RCC 7860 (cell line): ENCODE results near the gene MYO5A.

Experiments
- DNase-seq: peaks from one replicate; pipeline ENCODE4 v3.0.0-alpha.2; 2015; ENCODE audit warnings: low spot score
- FAIRE-seq: peaks from 2 replicates; lab custom pipeline; 2012; peaks lifted over from hg19 to GRCh38; lab: Jason Lieb, UNC

Gene MYO5A

DNA sequence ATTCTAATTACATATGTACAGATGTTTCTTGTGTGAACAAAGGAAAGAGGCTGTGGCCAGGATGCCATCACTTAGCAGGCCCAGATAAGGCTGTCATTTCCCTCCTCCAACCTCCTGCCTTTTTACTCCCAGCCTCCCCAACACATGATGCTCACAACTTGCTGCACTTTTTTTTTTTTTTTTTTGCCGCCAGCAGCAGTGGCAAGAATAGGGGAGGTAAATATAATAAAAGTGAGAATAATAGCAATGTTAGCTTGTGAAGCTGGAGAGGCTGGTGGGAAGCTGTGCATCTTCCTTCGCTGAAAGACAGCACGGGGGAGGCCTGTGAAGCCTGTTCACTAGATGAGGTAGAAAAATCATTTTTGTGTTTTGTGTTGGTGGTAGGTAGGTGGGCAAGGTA, 190.6 kb downstream of the MYO5A start:
- no peak for DNase-seq
- no peak for FAIRE-seq

DNA sequence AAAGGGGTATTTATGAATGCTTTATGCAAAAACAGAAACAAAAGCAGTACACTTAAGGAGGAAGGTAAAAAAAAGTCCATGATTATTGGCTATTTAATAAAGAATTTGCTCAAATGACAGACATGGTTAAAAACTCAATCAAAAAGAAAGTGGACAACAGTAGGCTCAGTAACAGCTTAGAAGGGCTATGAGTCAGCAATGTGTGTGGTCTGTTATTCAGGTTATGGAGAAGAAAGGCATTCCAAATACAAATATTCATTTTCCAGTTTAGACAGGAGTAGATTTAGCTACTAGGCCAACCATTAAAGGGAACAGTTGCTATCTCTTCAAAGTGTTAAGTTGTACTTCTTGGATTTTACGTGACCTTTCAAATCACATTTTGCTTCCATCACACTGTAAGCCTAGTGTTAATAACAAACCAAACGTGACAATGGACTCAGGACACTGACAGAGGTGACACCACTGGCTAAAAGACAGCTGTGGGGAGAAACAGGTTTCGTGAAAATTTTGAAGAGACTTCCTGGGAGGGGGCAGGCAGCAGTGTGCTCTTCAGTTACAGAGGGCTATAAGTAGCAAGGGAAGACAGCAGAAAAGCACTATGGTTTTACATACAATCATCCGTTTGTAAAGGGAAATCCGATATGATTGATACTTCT, 191.4 kb downstream of the MYO5A start:
- FAIRE-seq (peak; percentile 85), DNase-seq (peak; percentile 53)

DNA sequence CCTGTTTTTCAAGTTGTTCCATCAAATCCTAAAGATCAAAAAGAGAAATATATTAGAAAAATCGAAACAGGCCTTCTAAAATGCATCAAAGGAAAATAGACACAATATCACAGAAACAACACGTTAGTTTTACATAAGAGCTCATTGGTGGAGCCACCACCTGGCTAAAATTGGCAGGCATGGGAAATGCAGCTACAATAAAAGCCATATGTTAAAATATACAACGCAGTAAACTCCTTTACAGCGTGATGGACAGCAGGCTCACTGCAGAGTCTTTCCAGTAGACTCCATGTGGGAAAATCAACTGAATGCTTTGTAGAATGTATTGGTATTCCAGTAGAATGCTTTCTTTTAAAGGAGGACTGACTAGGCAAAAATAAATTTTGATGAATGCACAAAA, 192.2 kb downstream of the MYO5A start:
- DNase-seq (no peak), FAIRE-seq (no peak)

DNA sequence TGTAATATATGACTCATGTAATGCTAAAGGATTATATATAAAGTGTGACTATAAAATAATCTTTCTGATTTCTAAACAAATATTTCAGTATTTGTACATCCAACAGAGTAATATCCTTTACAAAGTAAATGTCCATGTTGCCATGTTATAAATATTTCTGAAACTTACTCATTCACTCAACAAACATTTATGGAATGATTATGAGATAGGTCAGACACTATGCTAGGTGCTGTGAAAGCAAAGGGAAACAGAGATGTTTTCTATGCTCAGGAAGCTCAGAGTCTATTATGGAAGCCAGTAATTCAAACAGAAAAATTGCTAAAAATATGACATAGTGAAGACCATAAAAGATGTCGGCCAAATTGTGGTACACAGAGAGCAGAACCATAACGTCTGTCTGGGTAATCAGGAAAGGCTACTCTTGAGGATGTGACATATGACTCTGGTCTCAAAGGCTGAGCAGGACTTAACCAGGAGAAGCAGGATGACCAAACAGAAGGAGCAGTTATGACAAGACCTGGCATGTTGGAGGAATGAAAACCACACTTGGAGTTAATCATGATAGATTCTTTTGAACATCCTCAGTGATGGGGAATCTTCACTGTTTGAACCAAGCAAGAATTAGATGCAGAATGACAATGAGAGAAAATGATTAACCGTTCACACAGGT, 194.1 kb downstream of the MYO5A start:
- peak; percentile 14 for DNase-seq
- FAIRE-seq = no peak

DNA sequence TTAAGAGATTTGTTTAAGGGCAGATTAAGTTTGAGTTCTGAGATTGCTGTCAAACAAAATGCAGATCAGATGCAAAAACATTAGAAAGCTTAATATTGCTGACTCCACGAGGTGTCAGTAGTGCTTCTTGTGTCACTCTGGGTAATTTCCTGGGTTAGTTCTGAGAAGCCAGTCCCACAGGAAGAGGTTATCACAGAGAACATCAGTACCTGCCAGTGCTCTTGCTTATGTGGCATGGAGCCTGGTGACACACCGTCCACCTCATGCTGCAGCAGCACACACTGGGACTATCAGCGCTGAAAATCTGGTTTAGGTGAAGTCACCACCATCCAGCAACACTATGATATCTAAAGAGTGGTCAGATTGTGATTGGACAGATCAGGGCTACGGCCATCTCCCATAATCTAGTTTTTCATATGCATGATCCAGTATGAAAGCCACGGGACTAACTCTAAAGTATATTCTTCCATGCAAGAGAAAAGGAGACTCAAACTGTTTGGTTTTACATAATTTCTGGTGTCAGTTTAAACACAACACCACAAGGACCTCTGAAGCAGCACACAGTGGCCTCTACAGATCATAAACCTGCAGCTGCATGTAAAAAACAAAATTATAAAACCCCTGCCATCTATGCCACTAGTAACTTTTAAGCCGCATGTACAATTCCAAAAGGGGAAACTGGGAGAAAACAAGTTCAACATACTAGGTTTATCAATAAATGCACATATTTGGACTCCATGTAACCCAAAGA, 197.0 kb downstream of the MYO5A start:
- FAIRE-seq (no peak), DNase-seq (peak; percentile 75)

DNA sequence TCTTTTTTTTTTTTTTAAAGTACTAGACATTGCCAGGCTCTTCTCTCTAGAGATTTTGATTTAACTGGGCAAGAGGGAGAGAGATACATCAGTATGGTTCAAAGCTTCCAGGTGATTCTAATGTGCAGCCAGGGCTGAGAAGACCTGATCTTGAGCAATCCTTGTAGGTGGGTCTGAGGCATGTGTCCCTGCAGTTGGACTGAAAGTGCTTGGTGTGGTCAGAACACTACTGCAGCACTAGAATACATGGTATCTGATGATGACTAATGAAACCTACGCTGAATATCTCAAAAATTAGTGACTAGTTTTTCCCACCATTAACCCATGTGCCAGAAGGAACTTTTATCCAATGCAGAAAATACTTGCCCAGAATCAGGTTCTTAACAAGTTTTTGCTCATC, 198.7 kb downstream of the MYO5A start:
- FAIRE-seq (no peak), DNase-seq (no peak)

DNA sequence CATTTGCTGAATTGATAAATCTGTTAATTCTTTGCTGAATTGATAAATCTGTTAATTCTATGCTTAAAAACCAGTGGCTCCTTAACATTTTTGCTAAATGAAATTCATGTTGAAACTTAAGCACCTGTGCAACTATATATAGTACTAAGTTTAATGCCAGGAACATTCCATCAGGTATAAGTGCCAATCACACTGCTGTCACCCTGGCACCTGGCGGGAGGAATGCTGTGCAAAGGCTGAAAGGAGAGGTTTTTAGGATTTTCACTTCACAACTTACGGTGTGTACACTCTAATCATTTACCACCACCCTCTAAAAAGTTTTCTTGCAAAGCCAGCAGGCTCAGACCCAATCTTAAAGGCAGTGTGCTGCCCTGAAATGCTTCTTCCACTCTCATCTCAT, 199.5 kb downstream of the MYO5A start:
- no peak for FAIRE-seq

DNA sequence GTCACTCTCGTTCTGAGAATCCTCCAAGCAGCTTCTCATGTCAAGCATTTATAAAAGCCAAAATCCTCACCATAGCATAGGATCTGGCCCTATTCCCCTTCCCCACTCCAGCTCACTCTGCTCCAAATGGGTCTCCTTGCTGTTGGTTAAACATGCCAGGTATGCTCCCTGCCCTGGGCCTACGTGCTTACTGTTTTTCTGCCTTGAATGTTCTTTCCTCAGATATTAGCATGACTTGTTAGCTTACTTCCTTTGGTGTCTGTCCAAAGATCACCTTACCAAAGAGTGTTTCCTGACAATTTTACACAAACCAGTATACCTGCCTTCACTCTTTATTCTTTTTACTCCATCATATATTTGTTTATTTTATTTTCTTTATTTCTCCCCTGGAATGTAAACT, 200.0 kb downstream of the MYO5A start:
- FAIRE-seq (no peak), DNase-seq (no peak)

More for the DNA sequence above, 199.5 kb downstream of the MYO5A start:
- no peak for DNase-seq

DNA sequence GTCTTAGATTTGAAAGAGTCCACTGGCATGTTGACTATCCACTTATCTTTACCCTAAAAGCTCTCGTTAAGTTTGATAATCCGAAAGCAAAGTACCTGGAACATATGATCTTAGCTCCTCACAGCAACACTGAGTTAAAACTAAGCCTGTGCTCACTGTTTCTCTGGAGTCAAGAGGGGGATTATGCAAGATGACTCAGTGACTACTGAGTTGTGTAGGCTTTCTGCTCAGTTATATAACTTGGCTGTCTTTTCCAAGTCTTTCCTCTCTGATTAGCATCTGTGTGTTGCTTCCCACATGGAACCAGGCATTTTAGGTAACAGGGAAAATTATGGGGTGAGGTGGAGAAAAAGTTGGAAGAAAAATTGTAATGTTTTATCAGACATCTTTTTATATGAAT, 201.9 kb downstream of the MYO5A start:
- FAIRE-seq (no peak), DNase-seq (no peak)

DNA sequence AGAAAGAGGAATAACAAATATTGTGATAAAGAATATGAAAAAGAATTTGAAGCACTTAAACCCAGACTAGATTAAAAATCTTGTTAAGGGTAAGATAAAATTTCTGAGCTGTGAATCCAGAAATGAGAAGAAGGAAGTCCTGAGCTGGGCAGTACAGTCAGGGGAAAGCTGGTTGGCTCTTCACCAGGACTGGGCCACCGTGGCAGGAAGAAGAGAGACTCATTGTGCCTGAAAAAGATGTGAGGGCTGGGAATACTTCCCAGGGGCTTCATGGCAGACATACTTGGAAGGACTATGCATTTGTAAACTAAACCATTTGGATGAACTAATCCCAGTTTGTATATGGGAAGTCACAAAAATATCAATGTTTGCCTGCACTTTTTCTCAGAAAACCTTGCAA, 204.6 kb downstream of the MYO5A start:
- FAIRE-seq (no peak), DNase-seq (no peak)

DNA sequence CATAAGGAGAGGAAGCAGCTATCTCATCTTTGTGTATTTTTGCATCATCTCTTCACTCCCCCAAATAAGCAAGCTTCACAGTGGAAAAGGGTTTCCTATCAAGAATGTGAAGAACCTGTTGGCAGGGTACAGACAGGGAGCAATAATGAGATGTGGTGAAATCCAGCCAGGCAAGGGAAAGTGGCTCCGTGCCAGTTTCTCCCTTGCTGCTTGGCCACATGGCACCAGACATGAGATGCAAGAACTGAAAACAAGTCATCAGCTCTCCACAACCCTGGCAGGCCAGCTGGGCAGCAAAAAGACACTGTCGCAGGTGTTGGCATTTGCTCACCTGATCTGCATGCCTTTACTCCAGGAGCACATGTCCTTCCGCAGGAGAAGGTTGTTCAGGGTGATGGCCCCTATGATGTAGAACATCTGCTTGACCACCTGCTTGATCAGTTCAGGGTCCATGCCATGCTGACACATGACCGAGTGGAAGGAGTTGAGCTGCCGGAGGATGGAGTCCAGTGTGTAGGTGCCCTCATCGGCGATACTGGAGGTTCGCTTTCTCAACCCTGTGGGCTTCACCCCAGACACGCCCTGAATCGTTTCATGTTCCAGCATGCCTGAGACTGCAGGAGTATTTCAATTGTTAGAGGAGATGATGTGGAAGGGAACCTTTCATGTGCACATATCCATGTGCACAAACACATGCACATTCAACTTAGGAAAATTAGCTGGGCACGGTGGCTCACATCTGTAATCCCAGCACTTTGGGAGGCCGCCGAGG, 209.8 kb downstream of the MYO5A start:
- no peak for FAIRE-seq

DNA sequence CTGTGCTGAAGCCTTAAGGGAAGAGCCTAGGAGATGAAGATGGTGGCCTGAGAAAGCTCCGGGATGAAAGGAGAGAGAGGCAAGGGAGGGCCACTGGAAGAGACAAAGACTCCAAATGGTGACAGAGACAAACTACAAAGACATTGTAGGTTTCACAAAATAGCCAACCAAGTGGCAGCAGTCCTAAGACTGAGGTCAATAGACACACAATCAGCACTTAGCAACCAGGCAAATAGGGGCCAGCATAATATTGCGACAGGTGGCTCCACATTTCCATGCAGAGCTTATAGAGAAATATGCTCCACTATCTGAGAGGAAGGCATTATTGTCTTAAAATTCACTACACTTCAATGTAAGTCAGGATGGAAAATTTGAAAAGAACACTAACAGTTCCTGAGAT, 211.0 kb downstream of the MYO5A start:
- FAIRE-seq = no peak
- no peak for DNase-seq

More for the DNA sequence above, 209.8 kb downstream of the MYO5A start:
- DNase-seq = no peak

DNA sequence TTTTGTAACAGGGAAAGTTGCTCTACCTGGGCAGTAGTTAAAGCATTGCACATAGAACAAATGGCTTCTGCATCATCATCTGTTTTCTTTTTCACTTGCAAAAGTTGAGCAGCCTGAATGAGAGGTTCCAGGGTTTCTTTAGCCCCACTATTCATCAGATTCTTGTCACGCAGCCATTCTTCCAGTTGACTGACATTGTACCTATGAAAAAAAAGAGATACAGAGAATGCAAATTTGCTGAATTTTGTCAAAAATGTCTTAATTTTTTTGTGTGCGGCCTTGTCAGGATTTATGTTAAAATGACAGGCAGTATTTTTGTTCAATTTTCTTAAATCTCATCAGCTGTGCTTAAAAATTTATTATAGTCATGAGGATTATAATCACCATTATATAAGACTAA, 211.7 kb downstream of the MYO5A start:
- FAIRE-seq = no peak
- no peak for DNase-seq

DNA sequence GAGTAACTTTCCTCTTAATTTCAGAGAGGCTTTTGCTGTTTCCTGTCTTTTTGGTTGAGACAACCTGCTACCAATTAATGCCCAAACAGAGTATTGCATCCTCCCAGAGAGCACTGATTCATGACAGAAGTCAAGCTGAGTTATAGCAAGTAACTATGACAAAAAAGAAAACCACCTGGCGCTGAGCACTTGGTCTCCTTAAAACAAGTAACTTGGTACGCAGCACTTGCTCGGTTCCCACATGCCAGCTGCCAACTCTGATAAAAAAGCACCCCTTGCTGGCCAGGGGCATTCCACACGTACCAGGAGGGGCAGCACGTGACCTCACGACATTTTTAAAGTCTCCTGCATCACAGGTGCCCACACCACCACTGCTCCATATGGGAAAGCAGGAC, 219.5 kb downstream of the MYO5A start:
- DNase-seq (no peak), FAIRE-seq (no peak)

DNA sequence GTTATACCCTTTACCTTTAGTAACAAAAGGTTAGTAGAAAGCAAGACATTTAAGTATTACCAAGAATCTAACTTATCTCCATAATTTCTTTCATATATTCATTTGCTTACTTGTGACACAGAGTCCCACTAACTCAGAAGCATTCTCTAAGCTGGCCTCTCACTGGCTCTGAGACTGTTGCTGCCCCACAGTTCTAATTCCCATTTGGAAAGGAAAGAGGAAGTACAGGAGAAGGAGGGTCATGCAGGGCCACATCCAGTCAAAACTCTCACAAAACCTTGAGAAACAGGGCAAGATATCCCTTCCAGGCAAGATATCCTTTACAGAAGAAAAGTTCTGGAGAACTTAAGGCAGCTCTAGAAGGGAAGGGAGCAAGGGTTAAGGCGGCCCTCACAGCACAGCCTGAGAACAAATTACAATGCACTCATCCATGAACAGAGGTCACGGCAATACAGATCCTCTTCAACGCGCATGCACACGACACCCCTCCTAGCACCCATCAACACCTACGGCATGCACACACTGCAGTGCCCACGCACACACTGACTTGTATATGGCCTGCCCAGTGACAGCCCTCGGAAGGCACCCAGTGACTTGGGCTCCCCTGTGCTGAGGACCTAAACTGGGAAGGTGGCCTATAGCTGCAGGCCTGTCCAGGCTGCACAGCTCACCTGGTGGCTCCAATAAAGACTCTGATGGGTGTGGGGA, 220.1 kb downstream of the MYO5A start:
- FAIRE-seq (no peak), DNase-seq (no peak)

DNA sequence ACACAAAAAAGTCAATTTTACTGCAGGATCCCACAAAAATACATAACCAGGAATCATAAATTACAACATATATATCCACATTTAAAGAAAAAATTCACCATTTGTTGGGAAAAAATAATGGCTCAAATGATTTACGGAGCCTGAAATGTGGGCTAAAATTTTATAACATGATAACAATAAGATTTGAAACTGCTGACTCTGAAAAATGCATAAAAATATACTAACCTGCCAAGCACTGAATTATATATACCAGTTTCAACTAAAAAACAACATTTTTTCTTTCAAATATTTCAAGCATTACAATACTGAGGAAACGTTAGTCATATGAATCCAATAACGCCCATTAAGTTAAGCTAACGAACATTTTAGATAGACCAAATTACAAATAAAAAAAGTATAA, 220.8 kb downstream of the MYO5A start:
- no peak for DNase-seq
- no peak for FAIRE-seq

DNA sequence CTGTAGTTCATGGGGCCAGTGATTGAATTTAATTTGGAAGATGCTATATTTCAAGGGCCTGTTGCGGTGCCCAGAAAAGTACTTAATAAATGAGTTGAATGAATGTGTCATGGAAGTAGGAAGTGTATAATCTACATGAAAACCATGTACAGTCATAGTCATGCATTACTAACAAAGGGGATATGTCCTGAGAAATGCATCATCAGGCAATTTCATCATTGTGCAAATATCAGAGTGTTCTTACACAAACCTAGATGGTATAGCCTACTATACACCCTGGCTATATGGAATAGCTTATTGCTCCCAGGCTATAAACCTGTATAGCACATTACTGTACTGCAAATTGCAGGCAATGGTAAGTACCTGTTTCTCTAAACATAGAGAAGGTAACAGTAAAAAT, 222.4 kb downstream of the MYO5A start:
- FAIRE-seq (no peak), DNase-seq (no peak)

DNA sequence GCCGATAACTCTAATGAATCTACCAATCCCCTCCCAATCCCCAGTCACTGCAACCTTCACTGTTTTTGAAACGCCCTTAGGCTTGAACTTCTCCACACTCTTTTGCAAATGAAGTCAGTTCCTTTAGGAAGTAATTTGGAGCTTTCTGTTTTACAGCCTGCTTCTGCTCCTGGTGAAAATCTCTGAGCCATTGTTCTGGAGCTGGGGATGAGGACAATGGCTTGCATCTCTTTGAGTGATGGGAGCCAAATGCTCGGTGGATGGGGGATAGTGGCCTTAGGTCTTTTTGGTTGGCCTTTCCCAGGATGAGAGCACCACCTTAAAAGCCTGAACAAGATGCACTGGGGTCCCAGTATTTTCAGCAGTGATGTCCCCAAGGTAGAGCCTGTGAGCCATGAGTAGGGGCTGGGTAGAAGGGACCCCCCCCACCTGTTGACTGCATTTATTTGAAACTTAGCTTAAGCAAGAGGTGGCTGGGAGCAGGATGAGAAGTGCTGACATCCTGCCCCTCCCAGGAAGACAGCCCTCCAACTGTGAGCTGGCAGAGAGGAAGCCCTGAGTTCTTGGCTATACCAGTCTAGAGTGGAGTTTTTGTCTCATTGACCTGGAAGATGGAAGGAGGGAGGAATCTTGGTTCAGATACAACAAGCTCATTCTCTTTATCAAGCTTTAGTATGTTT, 225.4 kb downstream of the MYO5A start:
- no peak for DNase-seq
- no peak for FAIRE-seq

DNA sequence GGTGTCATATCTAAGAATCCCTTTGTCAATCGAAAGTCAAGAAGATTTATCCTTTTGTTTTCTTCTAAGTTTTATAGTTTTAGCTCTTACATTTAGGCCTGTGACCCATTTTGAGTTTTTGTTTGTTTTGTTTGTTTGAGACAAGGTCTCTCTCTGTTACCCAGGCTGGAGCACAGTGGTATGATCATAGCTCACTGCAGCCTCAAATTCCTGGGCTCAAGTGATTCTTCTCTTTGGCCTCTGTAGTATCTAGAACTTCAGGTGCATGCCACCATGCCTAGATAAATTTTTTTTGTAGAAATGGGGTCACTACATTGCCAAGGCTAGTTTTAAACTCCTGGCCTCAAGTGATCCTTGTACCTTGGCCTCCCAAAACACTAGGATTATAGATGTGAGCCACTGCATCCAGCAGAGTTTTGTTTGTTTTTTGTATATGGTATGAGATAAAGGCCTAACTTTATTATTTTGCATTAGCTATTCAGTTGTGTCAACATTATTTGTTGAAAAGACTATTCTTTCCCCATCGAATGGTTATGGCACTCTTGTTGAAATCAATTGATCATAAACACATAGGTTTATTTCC, 227.3 kb downstream of the MYO5A start:
- DNase-seq = no peak
- FAIRE-seq = no peak
